DND-41 (cell line): ENCODE measurements around the gene TNIK.

Experiments used
- ATAC-seq: fragments of 200-7000 bp; cut with Tn5 transposase; 3 replicates; pipeline ENCODE4 v1.9.1; 2021; ENCODE audit warnings: low read depth; ENCODE audit not compliant: insufficient read depth
- DNase-seq: peaks from one replicate; pipeline ENCODE4 v3.0.0-alpha.2; 2020
- H2AFZ ChIP-seq: 2 replicates; pipeline ENCODE4 v1.6.0; 2012; ENCODE audit warnings: low read depth, low read length
- H3K27ac ChIP-seq: 2 replicates; pipeline ENCODE4 v1.5.1; 2012; ENCODE audit warnings: low read length, inconsistent platforms
- H3K27me3 ChIP-seq: fragments of 200-600 bp; sonication (generic); 2 replicates; pipeline ENCODE4 v1.6.0; 2012; ENCODE audit warnings: low read length, mild to moderate bottlenecking, inconsistent platforms; ENCODE audit not compliant: insufficient read depth, poor library complexity
- H3K36me3 ChIP-seq: 2 replicates; pipeline ENCODE4 v1.5.1; 2012; ENCODE audit warnings: low read length, inconsistent platforms; ENCODE audit not compliant: insufficient read depth
- H3K4me1 ChIP-seq: 2 replicates; pipeline ENCODE4 v1.5.1; 2012; ENCODE audit warnings: mild to moderate bottlenecking, low read length; ENCODE audit not compliant: insufficient read depth
- H3K4me2 ChIP-seq: 2 replicates; pipeline ENCODE4 v1.6.0; 2012; ENCODE audit warnings: mild to moderate bottlenecking, moderate library complexity, low read length, inconsistent platforms; ENCODE audit not compliant: insufficient read depth
- H3K4me3 ChIP-seq, 2 experiments: fragments of 200-600 bp in 1 of 2; shearing (Covaris generic) in 1 of 2; 2 replicates each; pipeline ENCODE4 v1.5.1; 2012 to 2016; ENCODE audit warnings: inconsistent platforms in 2 of 2, low read length in 2 of 2, mild to moderate bottlenecking in 2 of 2, low read depth in 1 of 2, moderate library complexity in 1 of 2
- H3K79me2 ChIP-seq: 2 replicates; pipeline ENCODE4 v1.6.0; 2012; ENCODE audit warnings: low read length, inconsistent platforms; ENCODE audit not compliant: insufficient read depth
- H3K9ac ChIP-seq: 2 replicates; pipeline ENCODE4 v1.6.0; 2012; ENCODE audit warnings: low read depth, mild to moderate bottlenecking, inconsistent platforms, low read length, moderate library complexity
- H3K9me3 ChIP-seq: 2 replicates; pipeline ENCODE4 v1.5.1; 2012; ENCODE audit warnings: low read length, moderate library complexity, mild to moderate bottlenecking, inconsistent platforms; ENCODE audit not compliant: insufficient read depth, severe bottlenecking
- H4K20me1 ChIP-seq: 2 replicates; pipeline ENCODE4 v1.6.0; 2012; ENCODE audit warnings: low read length; ENCODE audit not compliant: insufficient read depth
- EZH2 ChIP-seq: IDR thresholded peaks from 3 replicates; pipeline ENCODE4 v1.6.1; 2012; ENCODE audit warnings: borderline replicate concordance, low read depth, mild to moderate bottlenecking, moderate library complexity, low read length, inconsistent platforms; ENCODE audit not compliant: severe bottlenecking
- TF ChIP-seq, protein P1 (sequence below): IDR thresholded peaks from 2 replicates; pipeline ENCODE4 v1.5.1; 2012; ENCODE audit warnings: borderline replicate concordance, low read length, moderate library complexity, mild to moderate bottlenecking; ENCODE audit not compliant: poor library complexity, severe bottlenecking; ENCODE audit errors: extremely low read depth

TNIK gene

DNA sequence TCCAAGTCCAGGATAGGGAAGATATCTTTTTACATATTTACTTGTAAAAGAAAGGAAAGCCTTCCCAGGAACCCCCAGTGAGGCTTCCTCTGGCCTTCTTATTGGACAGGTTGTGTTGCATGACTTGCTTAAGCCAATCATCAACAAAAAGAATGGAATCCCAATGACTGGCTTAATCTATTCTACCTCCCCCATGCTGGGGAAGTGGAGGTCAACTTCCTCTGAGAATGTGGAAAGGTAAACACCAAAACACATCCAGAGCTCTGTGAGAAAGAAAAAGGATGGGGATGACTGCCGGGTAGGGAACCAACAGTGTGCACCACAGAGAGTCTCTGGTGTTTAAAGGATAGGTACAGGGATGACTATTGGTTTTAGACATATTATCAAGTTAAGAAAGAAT is 25.1 kb downstream of the TNIK start:
- H3K4me1 ChIP-seq: no peaks in the 10 kb centered on the region
- no peaks in the 10 kb centered on the region for H4K20me1 ChIP-seq
- no peak for ATAC-seq
- no peak overlapping the region for H3K4me3 ChIP-seq
- no peaks in the 10 kb centered on the region for H3K27me3 ChIP-seq
- H3K4me2 ChIP-seq: no peak overlapping the region
- no peak for TF ChIP-seq EZH2
- TF ChIP-seq, protein P1, sequence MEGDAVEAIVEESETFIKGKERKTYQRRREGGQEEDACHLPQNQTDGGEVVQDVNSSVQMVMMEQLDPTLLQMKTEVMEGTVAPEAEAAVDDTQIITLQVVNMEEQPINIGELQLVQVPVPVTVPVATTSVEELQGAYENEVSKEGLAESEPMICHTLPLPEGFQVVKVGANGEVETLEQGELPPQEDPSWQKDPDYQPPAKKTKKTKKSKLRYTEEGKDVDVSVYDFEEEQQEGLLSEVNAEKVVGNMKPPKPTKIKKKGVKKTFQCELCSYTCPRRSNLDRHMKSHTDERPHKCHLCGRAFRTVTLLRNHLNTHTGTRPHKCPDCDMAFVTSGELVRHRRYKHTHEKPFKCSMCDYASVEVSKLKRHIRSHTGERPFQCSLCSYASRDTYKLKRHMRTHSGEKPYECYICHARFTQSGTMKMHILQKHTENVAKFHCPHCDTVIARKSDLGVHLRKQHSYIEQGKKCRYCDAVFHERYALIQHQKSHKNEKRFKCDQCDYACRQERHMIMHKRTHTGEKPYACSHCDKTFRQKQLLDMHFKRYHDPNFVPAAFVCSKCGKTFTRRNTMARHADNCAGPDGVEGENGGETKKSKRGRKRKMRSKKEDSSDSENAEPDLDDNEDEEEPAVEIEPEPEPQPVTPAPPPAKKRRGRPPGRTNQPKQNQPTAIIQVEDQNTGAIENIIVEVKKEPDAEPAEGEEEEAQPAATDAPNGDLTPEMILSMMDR: no peak
- no peak overlapping the region for H3K9ac ChIP-seq
- H3K79me2 ChIP-seq: no peaks in the 10 kb centered on the region
- no peak for DNase-seq
- H3K36me3 ChIP-seq: no peaks in the 10 kb centered on the region
- no peak overlapping the region for H3K27ac ChIP-seq
- no peaks in the 10 kb centered on the region for H3K9me3 ChIP-seq
- H2AFZ ChIP-seq: no peak overlapping the region

DNA sequence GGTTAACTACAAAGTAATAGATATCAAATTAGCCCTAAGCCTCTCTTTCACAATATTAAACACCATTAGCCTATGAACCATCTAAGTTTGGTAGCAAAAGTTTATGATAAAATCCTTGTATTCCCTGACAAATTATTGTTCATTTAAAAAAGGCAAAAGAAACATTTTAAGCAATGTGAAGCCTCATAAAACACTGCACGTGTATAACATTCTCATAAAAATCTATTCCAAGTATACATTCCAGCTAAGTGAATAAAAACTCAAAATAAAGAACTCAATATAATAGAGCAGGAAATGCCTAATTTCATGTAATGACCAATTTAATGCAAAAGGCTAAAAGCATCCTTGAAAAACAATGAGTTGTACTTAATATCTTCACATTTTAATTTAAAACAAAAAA is 27.7 kb downstream of the TNIK start:
- Histone ChIP-seq H3K27me3 (peaks cover 4% of the 10 kb centered on the region), H3K4me2 (no peak overlapping the region), H3K9me3 (no peaks in the 10 kb centered on the region), H2AFZ (no peak overlapping the region), H3K27ac (no peak overlapping the region), H3K4me1 (no peaks in the 10 kb centered on the region), H3K9ac (no peak overlapping the region), H4K20me1 (no peaks in the 10 kb centered on the region), H3K4me3 (no peak overlapping the region), H3K79me2 (no peaks in the 10 kb centered on the region), H3K36me3 (no peaks in the 10 kb centered on the region)
- no peak for TF ChIP-seq EZH2
- TF ChIP-seq, protein P1: no peak
- no peak for ATAC-seq
- no peak for DNase-seq

DNA sequence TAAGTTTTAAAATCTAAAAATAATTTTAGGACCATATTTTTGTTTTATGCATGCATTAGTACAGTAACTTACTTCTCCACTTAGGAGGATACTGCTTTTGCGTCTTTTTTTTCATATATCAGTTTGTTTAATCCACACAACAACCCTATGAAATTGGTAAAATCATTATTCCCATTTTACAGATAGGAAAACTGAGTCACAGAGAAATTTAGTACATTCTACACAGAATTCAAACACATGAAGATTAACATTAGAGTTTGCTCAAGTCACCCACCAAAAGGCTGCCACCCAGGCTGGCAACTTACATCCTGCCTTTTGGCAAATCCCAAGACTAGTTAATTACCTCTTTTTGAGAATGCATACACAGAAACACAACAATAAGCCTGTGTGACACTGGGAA is 28.7 kb downstream of the TNIK start:
- no peaks in the 10 kb centered on the region for H3K36me3 ChIP-seq
- H3K27ac ChIP-seq: no peak overlapping the region
- ATAC-seq (no peak), DNase-seq (no peak)
- H3K79me2 ChIP-seq: no peaks in the 10 kb centered on the region
- H4K20me1 ChIP-seq: no peaks in the 10 kb centered on the region
- no peak overlapping the region for H3K4me3 ChIP-seq
- H3K4me1 ChIP-seq: no peaks in the 10 kb centered on the region
- TF ChIP-seq, protein P1: no peak
- TF ChIP-seq EZH2: no peak
- peaks cover 4% of the 10 kb centered on the region for H3K27me3 ChIP-seq
- H3K9ac ChIP-seq: no peak overlapping the region
- no peak overlapping the region for H3K4me2 ChIP-seq
- H3K9me3 ChIP-seq: no peaks in the 10 kb centered on the region
- no peak overlapping the region for H2AFZ ChIP-seq

DNA sequence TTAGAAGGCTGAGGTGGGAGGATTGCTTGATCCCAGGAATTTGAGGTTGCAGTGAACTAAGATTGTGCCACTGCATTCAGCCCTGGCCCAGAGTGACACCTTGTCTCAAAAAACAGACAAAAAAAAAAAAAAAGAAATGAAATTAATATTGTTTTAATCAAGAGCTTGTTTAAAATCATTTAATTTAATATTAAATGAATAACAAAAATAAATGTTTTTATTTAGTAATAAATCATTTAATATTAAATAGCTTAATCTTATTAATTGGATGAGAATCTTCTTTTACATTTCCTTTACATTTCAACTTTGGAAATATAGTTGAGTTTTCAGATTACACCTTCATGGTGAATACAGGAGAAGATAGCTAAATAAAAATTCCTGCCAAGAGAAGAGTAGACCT is 29.7 kb downstream of the TNIK start:
- H3K27me3 ChIP-seq: peaks cover 4% of the 10 kb centered on the region
- H2AFZ ChIP-seq: no peak overlapping the region
- no peaks in the 10 kb centered on the region for H3K79me2 ChIP-seq
- DNase-seq: no peak
- no peak for ATAC-seq
- no peaks in the 10 kb centered on the region for H3K36me3 ChIP-seq
- no peaks in the 10 kb centered on the region for H3K4me1 ChIP-seq
- no peak overlapping the region for H3K4me3 ChIP-seq
- no peaks in the 10 kb centered on the region for H4K20me1 ChIP-seq
- no peak overlapping the region for H3K9ac ChIP-seq
- H3K27ac ChIP-seq: no peak overlapping the region
- H3K9me3 ChIP-seq: no peaks in the 10 kb centered on the region
- no peak for TF ChIP-seq EZH2
- no peak overlapping the region for H3K4me2 ChIP-seq
